ENCODE measurements around the gene ATP4B.

ATP4B gene
- long read RNA-seq: 0 reads

DNA sequence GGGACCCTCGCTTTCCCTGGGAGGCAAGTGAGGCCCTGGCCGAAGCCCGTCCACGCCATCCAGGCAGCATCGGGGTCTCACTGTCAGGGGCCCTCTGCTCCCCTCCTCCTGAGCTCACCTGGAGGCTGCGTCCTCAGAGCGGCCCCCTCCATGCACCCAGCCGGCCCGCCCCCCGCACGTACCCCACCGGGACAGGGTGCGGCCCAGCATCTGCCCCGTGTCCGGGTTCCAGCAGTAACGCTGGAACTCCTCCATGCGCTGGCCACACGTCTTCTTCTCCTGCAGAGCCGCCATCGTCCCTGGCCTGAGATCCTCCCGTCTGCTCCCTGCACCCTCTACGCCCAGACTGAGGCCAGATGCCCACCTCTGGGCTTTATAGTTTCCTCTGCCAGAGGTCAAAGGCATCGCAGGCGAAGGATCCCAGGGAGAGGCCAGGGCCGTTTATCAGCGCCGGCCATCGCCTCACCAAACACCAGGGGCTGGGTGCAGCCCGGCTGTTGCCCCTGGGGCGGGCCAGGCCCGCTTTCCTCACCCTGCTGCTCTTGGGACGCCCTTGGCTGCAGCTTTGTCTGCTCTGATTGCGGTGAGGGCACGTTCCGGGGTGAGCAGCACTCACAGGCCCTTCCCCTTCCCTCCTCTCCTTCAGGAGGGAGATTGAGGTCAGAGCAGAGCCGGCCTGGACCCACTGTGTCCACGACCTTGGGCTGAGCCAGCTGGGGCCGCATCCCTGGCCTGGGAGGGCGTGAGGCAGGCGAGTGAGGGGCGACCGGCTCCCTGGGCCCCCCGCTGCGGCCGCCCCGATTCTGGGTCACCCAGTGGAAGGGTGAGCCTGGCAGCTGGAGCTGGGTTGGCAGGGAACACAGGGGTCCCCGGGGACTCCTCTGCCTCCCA lies at the start of gene ATP4B:
TSS of gene ATP4B (minus strand) at position 348 of the 891 bp plus-strand sequence. CDS start at position 294, 54 bp downstream.
- no peak for DNase-seq (ENCODE audit: low read depth in 1 of 2, low spot score in 1 of 2)
- Histone ChIP-seq H3K4me3 (replicated peaks; ENCODE audit: insufficient read depth, low read length) (no peak within 1 kb of the TSS), H3K27me3 (ENCODE audit: insufficient read depth, poor library complexity, severe bottlenecking) (no peaks in the 10 kb centered on the region), H3K27ac (replicated peaks) (no peak within 1 kb of the TSS)
- TF ChIP-seq SPI1 (IDR thresholded peaks at IDR 0.05; ENCODE audit: borderline replicate concordance, low read depth) (no peak), POLR2AphosphoS5 (IDR thresholded peaks at IDR 0.05; ENCODE audit: low read depth) (no peak)
- TF ChIP-seq, protein P1, sequence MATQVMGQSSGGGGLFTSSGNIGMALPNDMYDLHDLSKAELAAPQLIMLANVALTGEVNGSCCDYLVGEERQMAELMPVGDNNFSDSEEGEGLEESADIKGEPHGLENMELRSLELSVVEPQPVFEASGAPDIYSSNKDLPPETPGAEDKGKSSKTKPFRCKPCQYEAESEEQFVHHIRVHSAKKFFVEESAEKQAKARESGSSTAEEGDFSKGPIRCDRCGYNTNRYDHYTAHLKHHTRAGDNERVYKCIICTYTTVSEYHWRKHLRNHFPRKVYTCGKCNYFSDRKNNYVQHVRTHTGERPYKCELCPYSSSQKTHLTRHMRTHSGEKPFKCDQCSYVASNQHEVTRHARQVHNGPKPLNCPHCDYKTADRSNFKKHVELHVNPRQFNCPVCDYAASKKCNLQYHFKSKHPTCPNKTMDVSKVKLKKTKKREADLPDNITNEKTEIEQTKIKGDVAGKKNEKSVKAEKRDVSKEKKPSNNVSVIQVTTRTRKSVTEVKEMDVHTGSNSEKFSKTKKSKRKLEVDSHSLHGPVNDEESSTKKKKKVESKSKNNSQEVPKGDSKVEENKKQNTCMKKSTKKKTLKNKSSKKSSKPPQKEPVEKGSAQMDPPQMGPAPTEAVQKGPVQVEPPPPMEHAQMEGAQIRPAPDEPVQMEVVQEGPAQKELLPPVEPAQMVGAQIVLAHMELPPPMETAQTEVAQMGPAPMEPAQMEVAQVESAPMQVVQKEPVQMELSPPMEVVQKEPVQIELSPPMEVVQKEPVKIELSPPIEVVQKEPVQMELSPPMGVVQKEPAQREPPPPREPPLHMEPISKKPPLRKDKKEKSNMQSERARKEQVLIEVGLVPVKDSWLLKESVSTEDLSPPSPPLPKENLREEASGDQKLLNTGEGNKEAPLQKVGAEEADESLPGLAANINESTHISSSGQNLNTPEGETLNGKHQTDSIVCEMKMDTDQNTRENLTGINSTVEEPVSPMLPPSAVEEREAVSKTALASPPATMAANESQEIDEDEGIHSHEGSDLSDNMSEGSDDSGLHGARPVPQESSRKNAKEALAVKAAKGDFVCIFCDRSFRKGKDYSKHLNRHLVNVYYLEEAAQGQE (IDR thresholded peaks at IDR 0.05; ENCODE audit: insufficient replicate concordance, low read depth): no peak

GRCh38 chr13:113672002-113672651 lies 14.1 kb upstream of the ATP4B start:
- no peak overlapping the region for H3K27ac ChIP-seq (replicated peaks)
- no peak for TF ChIP-seq GABPA (IDR thresholded peaks at IDR 0.05; ENCODE audit: low read depth)
- TF ChIP-seq POLR2AphosphoS5 (IDR thresholded peaks at IDR 0.05; ENCODE audit: low read depth): no peak
- TF ChIP-seq, protein P2, sequence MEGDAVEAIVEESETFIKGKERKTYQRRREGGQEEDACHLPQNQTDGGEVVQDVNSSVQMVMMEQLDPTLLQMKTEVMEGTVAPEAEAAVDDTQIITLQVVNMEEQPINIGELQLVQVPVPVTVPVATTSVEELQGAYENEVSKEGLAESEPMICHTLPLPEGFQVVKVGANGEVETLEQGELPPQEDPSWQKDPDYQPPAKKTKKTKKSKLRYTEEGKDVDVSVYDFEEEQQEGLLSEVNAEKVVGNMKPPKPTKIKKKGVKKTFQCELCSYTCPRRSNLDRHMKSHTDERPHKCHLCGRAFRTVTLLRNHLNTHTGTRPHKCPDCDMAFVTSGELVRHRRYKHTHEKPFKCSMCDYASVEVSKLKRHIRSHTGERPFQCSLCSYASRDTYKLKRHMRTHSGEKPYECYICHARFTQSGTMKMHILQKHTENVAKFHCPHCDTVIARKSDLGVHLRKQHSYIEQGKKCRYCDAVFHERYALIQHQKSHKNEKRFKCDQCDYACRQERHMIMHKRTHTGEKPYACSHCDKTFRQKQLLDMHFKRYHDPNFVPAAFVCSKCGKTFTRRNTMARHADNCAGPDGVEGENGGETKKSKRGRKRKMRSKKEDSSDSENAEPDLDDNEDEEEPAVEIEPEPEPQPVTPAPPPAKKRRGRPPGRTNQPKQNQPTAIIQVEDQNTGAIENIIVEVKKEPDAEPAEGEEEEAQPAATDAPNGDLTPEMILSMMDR (IDR thresholded peaks at IDR 0.05; ENCODE audit: insufficient read depth, low read length): no peak
- TF ChIP-seq, protein P1 (IDR thresholded peaks at IDR 0.05; ENCODE audit: insufficient replicate concordance, low read depth): no peak
- no peak for TF ChIP-seq SPI1 (IDR thresholded peaks at IDR 0.05; ENCODE audit: borderline replicate concordance, low read depth)
- no peaks in the 10 kb centered on the region for H3K27me3 ChIP-seq (ENCODE audit: insufficient read depth, poor library complexity, severe bottlenecking)
- H3K4me3 ChIP-seq (replicated peaks; ENCODE audit: insufficient read depth, low read length): no peak overlapping the region
- no peak for DNase-seq (ENCODE audit: low read depth in 1 of 2, low spot score in 1 of 2)

DNA sequence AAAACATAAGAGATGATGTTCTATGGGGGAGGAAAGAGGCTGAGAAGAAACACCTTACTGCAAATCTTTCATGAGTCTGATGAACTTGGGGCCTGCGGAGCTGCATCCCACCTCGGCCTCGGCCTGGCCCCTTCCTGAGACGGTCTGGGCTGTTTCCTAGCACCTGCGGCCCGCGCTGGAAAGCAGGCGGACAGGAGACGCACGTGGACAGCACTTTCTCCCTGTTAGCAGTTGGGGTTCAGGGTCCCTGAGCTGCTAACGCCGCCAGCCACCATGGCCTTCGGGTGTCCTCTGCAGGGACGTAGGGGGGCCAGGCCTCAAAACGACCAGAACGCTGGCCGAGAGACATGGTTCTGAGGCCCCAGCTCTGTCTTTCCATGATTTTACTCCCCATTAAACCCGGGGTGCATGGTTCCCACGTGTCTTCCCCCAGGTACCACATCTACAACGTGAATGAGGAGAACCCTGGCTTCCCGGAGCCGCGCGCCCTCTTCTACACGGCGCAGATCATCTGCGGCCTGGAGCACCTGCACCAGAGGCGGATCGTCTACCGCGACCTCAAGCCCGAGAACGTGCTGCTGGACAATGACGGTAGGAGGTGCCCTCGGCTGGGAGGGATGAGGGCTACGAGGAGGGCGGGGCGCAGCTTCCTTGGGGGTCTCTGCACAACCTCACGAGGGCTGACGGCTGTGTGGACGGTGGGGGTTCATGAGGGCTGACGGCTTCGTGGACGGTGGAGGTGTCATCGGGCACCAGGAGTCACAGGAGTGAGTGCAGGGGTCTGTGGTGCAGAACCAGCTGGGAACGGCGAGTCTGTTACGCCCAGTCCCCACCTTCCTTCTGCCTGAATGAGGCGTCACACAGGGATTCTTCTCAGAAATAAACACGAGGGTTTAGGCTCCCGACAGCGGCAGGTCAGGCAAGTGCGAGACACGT lies 13.3 kb upstream of the ATP4B start:
- no peak for DNase-seq (ENCODE audit: low read depth in 1 of 2, low spot score in 1 of 2)
- Histone ChIP-seq H3K4me3 (replicated peaks; ENCODE audit: insufficient read depth, low read length) (no peak overlapping the region), H3K27ac (replicated peaks) (no peak overlapping the region), H3K27me3 (ENCODE audit: insufficient read depth, poor library complexity, severe bottlenecking) (no peaks in the 10 kb centered on the region)
- TF ChIP-seq SPI1 (IDR thresholded peaks at IDR 0.05; ENCODE audit: borderline replicate concordance, low read depth) (no peak), GABPA (IDR thresholded peaks at IDR 0.05; ENCODE audit: low read depth) (no peak), POLR2AphosphoS5 (IDR thresholded peaks at IDR 0.05; ENCODE audit: low read depth) (no peak)
- TF ChIP-seq, protein P1 (IDR thresholded peaks at IDR 0.05; ENCODE audit: insufficient replicate concordance, low read depth): no peak
- TF ChIP-seq, protein P2 (IDR thresholded peaks at IDR 0.05; ENCODE audit: insufficient read depth, low read length): no peak

All from HL-60 (cell line).